Mesenteric fat pad (tissue), 1 donor: ENCODE measurements around the gene TMEM183A. TPM values are rescaled to one million over a fixed set of nuclear protein-coding genes. Genes with fewer than 3 reads are reported as not detected.
A peak's percentile ranks its signal among the peaks of the same experiment; 100 is the strongest.
"Not testable (repeated sequence)": the region's sequence is repeated elsewhere in the genome, so short reads cannot be mapped to it uniquely, and the experiment has no call there.

ENCODE experiments used
- DNase-seq: peaks from one replicate; pipeline ENCODE4 v3.0.0-alpha.2; 2020; ENCODE audit warnings: low spot score
- total RNA-seq: library from RNA; stranded (reverse); fragmentation: NEBNext Ultra II Directional; extraction: Animal tissue kit (Norgen Biotek cat#: 25700); gene quantifications from one replicate; pipeline ENCODE4 v1.2.1, GENCODE V29; 2021
- donor health status: DM: yes; HTN: yes; CAD: no.

The TMEM183A gene
- total RNA-seq, 1 donor from 2014 or later, result 48.7 TPM

DNA sequence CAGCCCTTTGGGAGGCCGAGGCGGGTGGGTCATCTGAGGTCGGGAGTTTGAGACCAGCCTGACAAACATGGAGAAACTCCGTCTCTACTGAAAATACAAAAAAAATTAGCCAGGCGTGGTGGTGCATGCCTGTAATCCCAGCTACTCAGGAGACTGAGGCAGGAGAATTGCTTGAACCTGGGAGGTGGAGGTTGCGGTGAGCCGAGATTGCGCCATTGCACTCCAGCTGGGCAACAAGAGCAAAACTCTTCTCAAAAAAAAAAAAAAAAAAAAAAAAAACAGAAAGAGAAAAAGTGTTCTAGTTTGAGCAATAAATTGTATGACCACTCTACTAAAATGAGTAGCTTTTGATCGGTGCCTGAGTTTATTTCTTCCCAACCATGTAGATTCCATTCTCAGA is 21.1 kb upstream of the TMEM183A start:
- not testable (repeated sequence) for DNase-seq

DNA sequence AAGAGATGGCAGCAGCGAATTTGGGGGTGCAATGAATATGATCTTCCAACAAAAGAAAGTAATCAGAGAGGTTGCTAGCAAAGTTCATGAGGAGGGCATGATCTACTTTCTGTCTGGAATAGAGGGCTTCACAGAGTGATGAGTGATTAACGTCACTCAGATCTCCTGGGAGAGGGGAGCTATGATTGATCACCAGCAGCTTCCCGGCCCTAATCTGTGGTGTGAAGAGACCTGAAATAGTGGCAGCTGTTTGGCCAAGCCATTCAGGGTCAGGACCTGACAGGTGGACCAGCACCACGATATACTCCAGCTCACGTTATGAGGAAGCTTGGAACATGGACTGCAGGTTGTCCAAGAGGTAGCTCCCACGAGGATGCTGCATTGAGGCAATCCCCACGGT is 19.9 kb upstream of the TMEM183A start:
- no peak for DNase-seq

DNA sequence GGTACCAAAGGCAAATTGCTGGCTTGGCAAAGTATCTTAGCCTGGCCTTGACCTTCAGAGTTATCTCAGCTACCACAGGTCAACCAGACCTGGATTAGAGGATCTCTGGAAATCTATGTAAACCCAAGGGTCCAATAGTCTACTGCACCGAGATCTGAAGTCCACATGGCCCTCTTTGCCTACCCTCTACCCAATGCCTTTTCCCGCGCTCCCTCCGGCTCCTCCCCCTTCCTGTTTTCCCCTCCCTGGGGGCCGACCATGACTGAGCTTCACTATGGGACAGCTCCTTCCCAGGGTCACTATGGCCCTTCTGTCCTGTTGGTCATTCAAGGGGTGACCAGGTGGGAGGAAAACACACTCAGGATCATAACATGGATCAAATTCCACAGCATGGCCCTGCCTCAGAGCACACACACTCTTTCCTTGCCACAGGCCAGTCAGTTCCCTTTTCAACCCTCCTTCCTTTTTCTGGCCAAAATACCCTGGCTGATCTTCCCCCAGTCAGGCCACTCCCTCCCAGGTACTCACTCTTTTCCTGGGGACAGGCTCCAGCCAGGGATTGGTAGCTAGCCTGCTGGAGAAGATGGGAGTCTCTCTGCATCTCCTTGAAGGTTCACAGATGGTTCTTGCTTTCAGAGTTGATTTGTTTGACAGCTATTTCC is 19.1 kb upstream of the TMEM183A start:
- DNase-seq, result no peak

DNA sequence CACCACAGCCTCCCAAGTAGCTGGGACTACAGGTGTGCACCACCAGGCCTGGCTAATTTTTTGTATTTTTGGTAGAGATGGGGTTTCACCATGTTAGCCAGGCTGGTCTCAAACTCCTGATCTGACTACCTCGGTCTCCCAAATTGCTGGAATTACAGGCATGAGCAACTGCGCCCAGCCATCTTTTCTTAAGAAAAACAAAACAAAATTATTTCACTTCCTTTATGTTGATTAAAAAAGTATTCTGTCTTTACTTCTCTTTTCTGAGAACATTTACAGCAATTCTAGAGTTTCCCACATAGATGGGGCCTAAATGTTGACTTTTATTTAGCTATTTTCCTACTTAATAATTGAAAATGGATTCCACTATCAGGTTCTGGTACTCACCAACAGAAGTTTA is 17.3 kb upstream of the TMEM183A start:
- no peak for DNase-seq

DNA sequence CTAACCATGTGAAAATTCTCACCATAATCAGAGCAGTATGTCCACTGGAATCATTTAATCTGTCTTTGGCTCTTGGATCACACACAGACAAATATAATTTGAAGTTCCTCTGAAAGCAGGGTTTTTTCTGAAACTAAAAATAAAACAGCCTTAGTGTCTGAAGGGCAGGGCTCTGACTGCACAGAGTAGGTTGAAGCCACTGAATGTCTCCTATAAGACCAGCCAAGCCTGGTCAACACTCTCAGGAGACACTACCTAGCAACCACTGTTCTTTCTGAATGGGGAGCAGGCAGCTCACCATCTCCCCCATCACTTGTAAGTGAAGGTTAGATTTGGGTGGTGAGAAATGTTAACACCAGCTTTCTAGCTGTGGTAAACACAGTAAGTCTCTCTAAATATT is 16.1 kb upstream of the TMEM183A start:
- DNase-seq, result no peak

DNA sequence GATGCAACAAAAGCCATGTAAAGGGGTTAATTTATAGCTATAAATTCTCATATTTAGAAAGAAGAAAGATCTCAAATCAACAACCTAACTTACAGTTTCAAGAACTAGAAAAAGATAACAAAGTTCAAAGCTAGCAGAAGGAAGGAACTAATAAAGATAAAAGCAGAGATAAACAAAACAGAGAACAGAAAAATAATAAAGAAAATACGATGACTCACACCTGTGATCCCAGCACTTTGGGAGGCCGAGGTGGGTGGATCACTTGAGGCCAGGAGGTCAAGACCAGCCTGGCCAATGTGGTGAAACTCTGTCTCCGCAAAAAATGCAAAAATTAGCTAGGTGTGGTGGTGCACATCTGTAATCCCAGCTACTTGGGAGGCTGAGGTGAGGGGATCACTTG is 12.4 kb upstream of the TMEM183A start:
- no peak for DNase-seq

DNA sequence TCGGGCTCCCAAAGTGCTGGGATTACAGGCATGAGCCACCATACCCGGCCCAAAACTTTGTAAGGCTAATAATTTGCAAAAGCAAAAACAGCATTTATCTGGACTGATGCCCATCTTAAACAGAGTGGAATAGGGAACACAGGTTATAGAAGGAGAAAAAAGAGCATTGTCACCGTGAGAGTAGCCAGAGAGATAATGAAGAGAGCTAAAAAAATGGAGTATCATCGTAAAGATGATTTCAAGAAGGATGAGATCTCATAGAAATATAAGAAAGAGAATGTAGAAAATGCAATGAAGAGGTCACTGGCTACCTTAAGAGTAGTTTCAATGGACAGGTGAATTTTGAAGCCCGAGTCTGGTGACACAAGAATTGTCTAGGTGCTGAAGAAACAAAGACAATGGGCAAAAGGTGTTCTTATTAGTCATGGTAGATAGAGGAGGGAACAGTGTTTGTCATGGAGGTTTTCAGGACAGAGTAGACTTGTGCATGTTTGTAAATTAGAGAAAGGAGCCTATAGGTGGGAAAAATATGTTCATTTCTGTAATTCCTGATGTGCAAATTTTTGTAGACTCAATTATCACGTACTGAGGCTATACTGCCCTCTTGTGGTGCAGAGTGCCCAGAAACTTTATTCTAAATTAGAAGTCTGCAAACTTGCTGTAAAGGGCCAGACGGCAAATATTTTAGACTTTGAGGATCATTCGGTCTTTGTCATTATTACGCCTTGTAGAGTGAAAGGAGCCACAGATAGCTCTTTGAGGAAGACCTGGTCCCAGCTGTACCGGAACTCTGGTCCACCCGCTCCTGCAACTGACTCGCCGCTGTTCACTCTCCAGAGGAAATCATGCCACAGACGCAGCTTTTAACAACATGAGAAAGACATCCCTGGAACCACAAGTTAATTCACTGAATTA is 8.1 kb upstream of the TMEM183A start:
- DNase-seq, result no peak

DNA sequence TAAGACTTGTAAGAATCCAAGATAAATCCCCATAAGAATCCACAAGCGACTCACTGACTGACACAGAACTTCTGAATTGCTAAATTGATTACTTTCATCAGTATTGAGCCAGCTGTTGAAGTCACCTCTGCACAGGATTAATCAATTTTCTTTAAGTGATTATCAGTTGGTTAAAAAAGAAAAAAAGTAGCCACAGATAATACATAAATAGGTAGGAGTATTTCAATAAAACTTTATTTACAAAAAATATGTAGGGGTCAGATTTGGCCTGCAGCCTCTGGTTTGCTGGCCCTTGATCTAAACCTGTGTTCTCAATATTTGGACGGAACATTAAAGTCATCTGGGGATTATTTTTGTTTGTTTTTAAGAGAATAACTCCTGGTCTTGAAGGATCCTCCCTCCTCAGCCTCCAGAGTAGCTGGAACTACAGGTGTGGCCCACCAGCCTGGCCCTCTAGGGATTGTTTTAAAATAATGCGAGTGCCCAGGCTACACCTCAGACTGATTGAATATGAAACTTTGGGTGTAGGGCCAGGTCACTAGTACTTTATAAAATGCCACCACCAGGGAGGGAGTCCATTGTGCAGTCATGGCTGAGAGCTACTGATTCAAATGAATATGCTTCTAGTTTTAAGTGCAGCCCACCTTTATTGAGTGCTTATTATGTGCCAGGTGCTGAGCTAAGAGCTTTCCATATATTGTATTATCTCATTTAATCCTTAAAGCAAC is 6.8 kb upstream of the TMEM183A start:
- DNase-seq, result no peak

DNA sequence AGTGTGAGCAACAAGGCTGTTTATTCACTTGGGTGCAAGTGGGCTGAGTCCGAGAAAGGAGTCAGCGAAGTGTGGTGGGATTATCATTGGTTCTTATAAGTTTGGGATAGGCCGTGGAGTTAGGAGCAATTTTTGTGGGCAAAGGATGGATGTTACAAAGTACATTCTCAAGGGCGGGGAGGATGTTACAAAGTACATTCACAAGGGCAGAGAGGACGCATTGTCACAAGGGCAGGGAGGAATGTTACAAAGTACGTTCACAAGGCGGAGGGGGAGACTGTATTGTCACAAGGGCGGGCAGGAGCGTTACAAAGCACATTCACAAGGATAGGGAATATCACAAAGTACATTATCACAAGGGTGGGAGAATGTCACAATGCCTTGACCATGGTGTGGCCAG is 5.2 kb upstream of the TMEM183A start:
- DNase-seq, result no peak

DNA sequence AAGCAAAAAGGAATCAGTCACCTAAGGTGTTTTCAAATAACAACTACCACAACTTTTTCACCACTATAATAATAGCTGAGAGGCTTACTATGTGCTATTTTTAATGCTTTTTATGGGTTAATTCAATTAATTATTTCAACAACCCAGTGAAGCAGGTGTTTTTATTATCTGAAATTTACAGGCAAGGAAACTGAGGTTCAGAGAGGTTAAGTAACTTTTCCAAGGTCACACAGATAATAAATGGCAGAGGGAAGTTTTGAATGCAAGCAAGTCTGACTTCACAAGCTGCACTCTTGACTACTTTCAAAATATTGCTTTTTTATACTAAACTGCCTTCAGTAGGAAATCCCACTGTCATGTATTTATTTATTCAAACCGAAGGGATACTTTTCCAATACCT is 4.2 kb upstream of the TMEM183A start:
- no peak for DNase-seq

DNA sequence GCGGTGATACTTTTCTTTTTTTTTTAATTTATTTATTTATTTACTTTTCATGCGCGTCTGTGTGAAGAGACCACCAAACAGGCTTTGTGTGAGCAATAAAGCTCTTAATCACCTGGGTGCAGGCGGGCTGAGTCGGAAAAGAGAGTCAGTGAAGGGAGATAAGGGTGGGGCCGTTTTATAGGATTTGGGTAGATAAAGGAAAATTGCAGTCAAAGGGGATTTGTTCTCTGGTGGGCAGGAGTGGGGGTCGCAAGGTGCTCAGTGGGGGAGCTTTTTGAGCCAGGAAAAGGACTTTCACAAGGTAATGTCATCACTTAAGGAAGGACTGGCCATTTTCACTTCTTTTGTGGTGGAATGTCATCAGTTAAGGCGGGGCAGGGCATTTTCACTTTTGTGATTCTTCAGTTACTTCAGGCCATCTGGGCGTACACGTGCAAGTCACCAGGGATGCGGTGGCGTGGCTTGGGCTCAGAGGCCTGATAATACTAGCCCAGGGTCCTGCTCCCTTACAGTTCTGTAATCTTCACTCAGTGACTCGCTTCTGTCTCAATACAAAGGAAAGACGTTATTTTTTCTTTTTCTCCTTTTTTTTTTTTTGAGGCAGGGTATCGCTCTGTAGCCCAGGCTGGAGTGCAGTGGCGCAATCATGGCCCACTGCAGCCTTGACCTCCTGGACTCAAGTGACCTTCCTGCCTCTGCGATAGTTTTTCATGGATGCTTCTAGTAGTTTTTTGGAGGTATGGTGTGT is 1.6 kb upstream of the TMEM183A start:
- not testable (repeated sequence) for DNase-seq

DNA sequence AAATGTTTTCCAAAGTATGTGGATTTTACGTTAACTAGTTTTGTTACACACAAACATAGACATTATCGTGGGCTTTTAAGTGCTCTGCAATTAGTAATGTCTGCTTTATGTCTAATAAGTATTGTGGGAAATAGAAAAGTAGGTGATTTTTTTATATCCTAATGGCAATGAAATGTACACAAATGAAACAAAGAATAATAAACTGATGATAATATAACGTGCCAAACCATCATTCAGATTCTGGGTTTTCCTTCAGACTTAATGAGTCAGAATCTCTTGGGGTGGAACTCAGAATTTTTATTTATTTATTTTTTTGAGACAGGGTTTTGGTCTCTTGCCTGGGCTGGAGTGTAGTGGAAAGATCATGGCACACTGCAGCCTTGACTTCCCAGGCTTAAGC is 2.0 kb downstream of the TMEM183A start:
- DNase-seq, result no peak

DNA sequence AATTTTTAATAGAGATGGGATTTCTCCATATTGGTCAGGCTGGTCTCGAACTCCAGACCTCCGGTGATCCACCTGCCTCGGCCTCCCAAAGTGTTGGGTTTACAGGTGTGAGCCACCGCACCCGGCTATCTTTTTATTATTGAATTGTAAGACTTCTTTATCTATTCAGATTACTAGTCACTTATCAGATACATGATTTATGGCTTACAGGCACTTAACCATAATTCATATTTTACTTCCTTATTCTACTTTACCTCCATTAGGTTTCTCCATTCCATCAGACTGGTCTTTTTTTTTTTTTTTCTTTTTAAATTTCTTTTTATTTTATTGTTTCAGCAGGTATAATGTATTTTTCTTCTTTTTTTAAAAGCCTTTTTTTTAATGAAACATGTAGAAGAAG is 4.4 kb downstream of the TMEM183A start:
- DNase-seq, result no peak

DNA sequence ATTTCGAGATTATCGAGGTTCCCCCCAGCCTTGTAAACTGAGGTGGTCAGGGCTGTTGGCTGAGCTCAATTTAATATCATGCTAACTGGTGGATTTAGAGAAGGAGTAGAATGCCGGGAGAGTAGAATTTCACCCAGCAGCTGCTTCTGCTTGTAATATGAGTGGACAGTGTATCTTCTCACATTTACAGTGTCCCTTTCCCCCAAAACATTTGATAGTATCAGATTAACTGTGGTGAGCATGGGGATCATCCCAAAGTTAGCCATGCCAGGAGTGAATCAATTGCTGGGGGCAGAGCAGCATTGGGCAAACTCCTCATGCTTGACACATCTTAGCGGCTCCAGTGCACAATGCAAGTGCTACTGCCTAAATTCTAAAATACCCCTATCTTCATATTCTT is 9.9 kb downstream of the TMEM183A start:
- no peak for DNase-seq

DNA sequence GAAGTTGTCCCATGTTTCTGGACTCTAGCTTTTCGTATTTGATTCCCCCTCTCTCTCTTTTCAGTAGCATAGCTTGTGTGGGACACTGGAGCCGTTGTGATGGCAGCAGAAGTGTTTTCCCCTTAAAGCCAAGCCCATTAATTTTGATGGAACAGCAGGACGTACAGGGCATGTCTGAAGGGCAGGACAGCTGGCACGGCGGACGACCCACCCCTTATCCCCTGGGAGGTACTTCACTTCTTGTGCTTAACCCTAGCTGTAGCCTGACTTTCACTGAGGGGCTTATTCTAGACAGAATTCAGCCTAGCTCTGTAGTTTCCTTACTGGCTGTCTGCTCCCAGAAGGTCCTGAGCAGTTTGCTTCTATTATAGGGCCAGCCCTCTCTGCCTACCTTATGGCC is 10.5 kb downstream of the TMEM183A start:
- no peak for DNase-seq

DNA sequence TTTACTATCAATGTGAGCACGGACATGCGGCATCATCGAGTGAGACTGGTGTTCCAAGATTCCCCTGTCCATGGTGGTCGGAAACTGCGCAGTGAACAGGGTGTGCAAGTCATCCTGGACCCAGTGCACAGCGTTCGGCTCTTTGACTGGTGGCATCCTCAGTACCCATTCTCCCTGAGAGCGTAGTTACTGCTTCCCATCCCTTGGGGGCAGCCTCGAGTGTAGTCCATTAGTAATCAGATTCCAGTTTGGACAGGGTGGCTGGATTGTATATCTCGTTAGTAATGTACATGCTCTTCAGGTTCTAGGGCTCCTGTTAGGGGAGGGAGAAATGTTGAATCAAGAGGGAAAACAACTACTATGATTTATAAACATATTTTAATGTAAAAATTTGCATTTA is 15.7 kb downstream of the TMEM183A start:
- not testable (repeated sequence) for DNase-seq

DNA sequence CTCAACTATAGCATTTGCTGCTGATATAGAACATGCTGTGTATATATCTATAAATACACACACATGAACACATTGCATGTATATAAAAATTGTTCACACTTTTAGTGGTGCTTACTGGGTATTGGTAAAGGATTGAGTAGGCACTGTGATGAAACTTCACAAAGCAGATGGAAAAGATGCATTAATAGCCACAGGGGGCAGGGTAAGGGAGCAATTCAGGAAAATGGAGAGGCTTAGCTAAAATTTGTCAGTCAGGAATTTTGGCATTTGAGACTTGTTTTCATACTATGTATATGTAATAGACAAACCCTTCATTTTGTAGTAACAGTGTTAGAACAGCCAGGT is 18.5 kb downstream of the TMEM183A start:
- DNase-seq, result no peak

DNA sequence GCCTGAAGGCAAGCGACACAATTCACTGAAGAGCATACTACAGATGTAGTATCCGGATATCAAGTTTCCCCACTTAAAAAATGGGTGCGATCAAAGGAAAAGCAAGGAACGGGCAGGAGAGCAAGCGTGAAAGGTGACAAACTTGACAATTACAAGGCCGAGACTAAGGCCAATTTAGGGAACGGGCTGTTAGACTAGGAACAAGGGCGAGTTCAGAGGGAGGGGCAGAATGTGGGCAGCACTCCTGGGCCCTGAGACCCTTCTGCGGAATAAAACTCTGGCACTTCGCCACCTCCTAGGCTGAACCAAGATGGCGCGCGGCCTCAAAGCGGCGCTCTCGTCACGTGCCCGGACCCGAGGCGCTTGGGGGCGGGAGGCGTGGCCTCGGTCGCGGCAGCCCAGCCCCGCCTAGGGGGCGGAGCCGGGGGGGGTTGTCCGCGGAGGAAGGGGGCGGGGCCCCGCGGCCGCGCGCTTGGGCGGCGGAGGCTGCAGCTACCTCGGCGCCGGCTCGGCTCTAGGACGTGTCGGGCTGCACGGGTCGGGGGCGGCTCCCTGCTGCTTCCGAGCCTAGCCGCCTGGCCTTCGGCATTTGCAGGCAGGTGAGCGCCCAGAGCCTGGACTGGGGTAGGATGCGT is 19.0 kb downstream of the TMEM183A start, which contains the start of gene PPFIA4:
Gene PPFIA4, plus strand, starts transcription at position 461 of the 635 bp plus-strand sequence. CDS start 12,518 bp downstream, outside the sequence.
- DNase-seq, result peak; percentile 95

DNA sequence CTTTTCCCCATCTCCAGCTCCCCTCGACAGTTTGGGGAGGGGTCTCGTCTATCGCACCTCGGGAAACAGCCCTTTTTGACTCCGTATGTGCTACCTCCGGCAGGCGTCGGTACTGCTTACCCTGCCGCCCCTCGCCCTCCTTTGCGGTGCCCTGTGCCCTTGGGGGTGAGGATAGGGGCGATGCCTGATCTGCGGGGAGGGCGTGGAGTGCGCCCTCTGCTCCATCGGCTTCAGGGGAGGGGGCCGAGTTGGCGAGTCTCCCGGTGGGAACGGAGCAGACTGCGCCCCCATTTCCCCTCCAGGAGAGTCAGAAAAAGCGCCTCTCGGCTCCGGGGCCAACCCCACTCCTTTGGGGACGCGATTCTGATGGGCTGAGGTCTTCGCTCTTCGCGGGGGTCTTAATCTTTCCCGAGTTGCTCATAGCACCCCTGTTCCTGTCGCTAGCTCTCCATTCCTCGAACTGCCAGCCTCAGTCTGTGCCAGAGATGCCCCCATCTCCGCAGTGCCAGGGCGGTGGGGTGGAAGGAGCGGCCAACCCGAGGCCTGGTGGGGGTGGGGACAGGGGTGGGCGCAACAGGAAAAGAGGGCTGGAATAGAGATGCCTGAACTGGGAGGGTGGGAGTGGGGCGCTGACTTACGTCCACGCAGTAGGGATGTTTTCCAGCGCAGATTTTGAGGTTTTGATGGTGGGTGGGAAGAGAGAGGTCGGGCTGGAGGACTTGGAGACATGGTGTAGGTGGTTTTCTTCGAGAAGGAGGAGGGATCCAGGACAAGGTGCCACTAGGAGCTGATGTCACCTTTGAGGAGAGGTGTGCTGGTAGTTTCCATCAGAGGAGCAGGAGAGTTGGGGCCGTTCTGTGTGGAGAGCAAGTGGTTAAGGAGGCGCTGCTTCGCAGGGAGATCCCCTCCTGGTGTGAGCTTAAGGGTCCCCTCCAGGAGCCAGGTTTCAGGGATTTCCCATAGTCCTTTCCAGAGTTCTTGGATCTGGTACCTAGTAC is 19.8 kb downstream of the TMEM183A start:
- peak; percentile 83 for DNase-seq
